ENCODE measurements around the gene ACOX2. TPM values are rescaled to one million over a fixed set of nuclear protein-coding genes. Genes with fewer than 3 reads are reported as not detected.

The ACOX2 gene
- total and polyA plus RNA-seq, 2 of the 13 experiments (the other 11 are each of a cell fraction or from before 2014, with no cell fraction given), result 42.6 to 98.5 TPM

GRCh38 chr3:58463181-58463941 is 73.6 kb downstream of the ACOX2 start (continued):
- TF ChIP-seq MAZ (IDR thresholded peaks at IDR 0.05; ENCODE audit: borderline replicate concordance, low read depth, low read length) (no peak), MAZ (CRISPR knock-in tag; IDR thresholded peaks at IDR 0.05; ENCODE audit: low read depth) (peak; percentile 43; the same call in 1 of the 2 replicates), SMYD3 (CRISPR knock-in tag; IDR thresholded peaks at IDR 0.05) (no peak), FOXA1 (IDR thresholded peaks at IDR 0.05) (no peak), FOXA1 (CRISPR knock-in tag; IDR thresholded peaks at IDR 0.05) (no peak), ZNF672 (CRISPR knock-in tag; IDR thresholded peaks at IDR 0.05) (no peak), CTCF (CRISPR knock-in tag; IDR thresholded peaks at IDR 0.05) (peak; percentile 95), SP4 (CRISPR knock-in tag; IDR thresholded peaks at IDR 0.05) (0 out of 2 replicates have a peak, but pooled peaks have one; percentile 16), PAWR (CRISPR knock-in tag; IDR thresholded peaks at IDR 0.05; ENCODE audit: borderline replicate concordance) (no peak), FOXP4 (CRISPR knock-in tag; IDR thresholded peaks at IDR 0.05) (peak; percentile 31; the same call in 1 of the 2 replicates), ZNF574 (CRISPR knock-in tag; IDR thresholded peaks at IDR 0.05) (peak; percentile 45; the same call in 1 of the 2 replicates), FOXJ3 (CRISPR knock-in tag; IDR thresholded peaks at IDR 0.05; ENCODE audit: borderline replicate concordance) (peak; percentile 19; the same call in 1 of the 2 replicates), SMC3 (IDR thresholded peaks at IDR 0.05; ENCODE audit: low read length) (peak; percentile 73), POLR2A (IDR thresholded peaks at IDR 0.05; ENCODE audit: insufficient read depth in 1 of 2, low read depth in 2 of 2, low read length in 2 of 2) (0 out of 4 replicates have a peak, but pooled peaks of 1 of the 2 experiments have one; percentile 50), ZNF382 (CRISPR knock-in tag; IDR thresholded peaks at IDR 0.05; ENCODE audit: borderline replicate concordance) (no peak), GATAD1 (CRISPR knock-in tag; IDR thresholded peaks at IDR 0.05) (0 out of 2 replicates have a peak, but pooled peaks have one; percentile 19), PHF20 (CRISPR knock-in tag; IDR thresholded peaks at IDR 0.05) (0 out of 2 replicates have a peak, but pooled peaks have one; percentile 10), ZNF644 (CRISPR knock-in tag; IDR thresholded peaks at IDR 0.05; ENCODE audit: low read depth) (0 out of 2 replicates have a peak, but pooled peaks have one; percentile 20), ZHX1 (CRISPR knock-in tag; IDR thresholded peaks at IDR 0.05; ENCODE audit: low read depth) (no peak), REXO4 (CRISPR knock-in tag; IDR thresholded peaks at IDR 0.05; ENCODE audit: borderline replicate concordance) (no peak), TARDBP (CRISPR knock-in tag; IDR thresholded peaks at IDR 0.05) (0 out of 2 replicates have a peak, but pooled peaks have one; percentile 44)
